Neural progenitor cell (in vitro differentiated cells): Measurements from ENCODE around the gene AHI1.

Experiments
- EZH2 ChIP-seq: fragments of 200-600 bp; sonication (generic); IDR thresholded peaks from 2 replicates; pipeline ENCODE4 v1.6.1; 2017; ENCODE audit warnings: antibody characterized with exemption, mild to moderate bottlenecking, moderate library complexity
- EZH2phosphoT487 ChIP-seq: fragments of 200-600 bp; sonication (generic); IDR thresholded peaks from 2 replicates; pipeline ENCODE4 v1.6.1; 2017; ENCODE audit warnings: antibody characterized with exemption
- TF ChIP-seq, protein P1 (sequence below): fragments of 200-600 bp; sonication (generic); IDR thresholded peaks from 2 replicates; pipeline ENCODE4 v1.5.1; 2017; ENCODE audit warnings: antibody characterized with exemption, mild to moderate bottlenecking

DNA sequence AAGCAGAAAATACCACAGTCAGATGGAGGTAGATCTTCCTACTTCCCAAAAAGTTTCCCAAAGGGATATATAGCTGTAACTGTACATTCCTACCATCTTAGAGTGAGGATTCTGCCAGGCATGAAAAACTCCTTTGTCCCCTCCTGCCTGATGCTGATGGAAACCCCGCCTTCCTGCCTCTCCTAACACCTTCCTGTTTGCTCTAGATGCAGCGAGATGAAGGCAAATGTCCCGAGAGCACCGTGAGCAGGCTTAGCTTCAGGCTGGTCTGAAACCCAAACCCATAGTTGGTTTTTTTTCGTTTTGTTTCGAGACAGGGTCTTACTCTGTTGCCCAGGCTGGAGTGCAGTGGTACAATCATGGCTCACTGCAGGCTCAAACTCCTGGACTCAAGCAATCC, 260.8 kb downstream of the AHI1 start:
- TF ChIP-seq, protein P1, sequence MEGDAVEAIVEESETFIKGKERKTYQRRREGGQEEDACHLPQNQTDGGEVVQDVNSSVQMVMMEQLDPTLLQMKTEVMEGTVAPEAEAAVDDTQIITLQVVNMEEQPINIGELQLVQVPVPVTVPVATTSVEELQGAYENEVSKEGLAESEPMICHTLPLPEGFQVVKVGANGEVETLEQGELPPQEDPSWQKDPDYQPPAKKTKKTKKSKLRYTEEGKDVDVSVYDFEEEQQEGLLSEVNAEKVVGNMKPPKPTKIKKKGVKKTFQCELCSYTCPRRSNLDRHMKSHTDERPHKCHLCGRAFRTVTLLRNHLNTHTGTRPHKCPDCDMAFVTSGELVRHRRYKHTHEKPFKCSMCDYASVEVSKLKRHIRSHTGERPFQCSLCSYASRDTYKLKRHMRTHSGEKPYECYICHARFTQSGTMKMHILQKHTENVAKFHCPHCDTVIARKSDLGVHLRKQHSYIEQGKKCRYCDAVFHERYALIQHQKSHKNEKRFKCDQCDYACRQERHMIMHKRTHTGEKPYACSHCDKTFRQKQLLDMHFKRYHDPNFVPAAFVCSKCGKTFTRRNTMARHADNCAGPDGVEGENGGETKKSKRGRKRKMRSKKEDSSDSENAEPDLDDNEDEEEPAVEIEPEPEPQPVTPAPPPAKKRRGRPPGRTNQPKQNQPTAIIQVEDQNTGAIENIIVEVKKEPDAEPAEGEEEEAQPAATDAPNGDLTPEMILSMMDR, result no peak
- no peak for TF ChIP-seq EZH2
- no peak for TF ChIP-seq EZH2phosphoT487
